Astrocyte (in vitro differentiated cells and primary cell): ENCODE results near the gene AUTS2.

Source experiments
- CTCF ChIP-seq: IDR thresholded peaks from 2 replicates; pipeline ENCODE4 v1.5.1; 2011; ENCODE audit warnings: low read depth, mild to moderate bottlenecking, inconsistent platforms, low read length, moderate library complexity; ENCODE audit not compliant: insufficient read depth
- EZH2 ChIP-seq: IDR thresholded peaks from 2 replicates; pipeline ENCODE4 v1.6.1; 2012; ENCODE audit warnings: mild to moderate bottlenecking, low read length, inconsistent platforms; ENCODE audit not compliant: insufficient read depth

GRCh38 chr7:70263471-70264255 is 665.4 kb downstream of the AUTS2 start:
- no peak for TF ChIP-seq CTCF
- no peak for TF ChIP-seq EZH2
